PC-3 (cell line): ENCODE measurements around the gene STK32C. TPM values are rescaled to one million over a fixed set of nuclear protein-coding genes. Genes with fewer than 3 reads are reported as not detected.

Experiments used
- ATAC-seq: fragments of 200-7000 bp; cut with Tn5 transposase; 2 replicates; pipeline ENCODE4 v1.9.1; 2020; ENCODE audit warnings: mild to moderate bottlenecking, moderate library complexity
- BruUV-seq: library from RNA; stranded (reverse); fragments of 400-500 nt; replicated peaks from 2 replicates; lab custom pipeline; 2021; lab: Mats Ljungman, UMichigan
- CTCF ChIA-PET: fragments of 300-600 bp; sonication (Branson Sonifier 250); formaldehyde crosslinking; loops from one replicate; lab custom pipeline; 2022; ENCODE audit warnings: antibody characterized with exemption; lab: Charles Lee
- POLR2A ChIA-PET: fragments of 300-600 bp; sonication (Branson Sonifier 250); formaldehyde crosslinking; loops from one replicate; lab custom pipeline; 2022; ENCODE audit warnings: antibody characterized with exemption; ENCODE audit not compliant: unreplicated experiment; lab: Charles Lee
- DNase-seq: peaks from one replicate; pipeline ENCODE4 v3.0.0-alpha.2; 2015
- H2AFZ ChIP-seq: fragments of 300-600 bp; sonication (generic); 2 replicates; pipeline ENCODE4 v1.6.0; 2016; ENCODE audit warnings: antibody characterized with exemption, low read length
- H3F3A ChIP-seq: fragments of 300-600 bp; sonication (generic); one replicate; pipeline ENCODE4 v1.6.0; 2017; ENCODE audit warnings: antibody characterized with exemption, low read length, control low read depth, mild to moderate bottlenecking; ENCODE audit not compliant: unreplicated experiment
- H3K27ac ChIP-seq: fragments of 300-600 bp; sonication (generic); 2 replicates; pipeline ENCODE4 v1.5.1; 2016; ENCODE audit warnings: mild to moderate bottlenecking, low read length
- H3K27me3 ChIP-seq: fragments of 300-600 bp; sonication (generic); 2 replicates; pipeline ENCODE4 v1.6.1; 2016; ENCODE audit warnings: low read length, mixed read lengths
- H3K36me3 ChIP-seq: fragments of 300-600 bp; sonication (generic); 2 replicates; pipeline ENCODE4 v1.6.1; 2016; ENCODE audit warnings: low read depth, mixed run types, low read length, mixed read lengths
- H3K4me1 ChIP-seq: fragments of 300-600 bp; sonication (generic); 2 replicates; pipeline ENCODE4 v1.5.1; 2016; ENCODE audit warnings: low read length; ENCODE audit not compliant: insufficient read depth
- H3K4me2 ChIP-seq: fragments of 300-600 bp; sonication (generic); 2 replicates; pipeline ENCODE4 v1.6.0; 2016; ENCODE audit warnings: low read length
- H3K4me3 ChIP-seq: fragments of 300-600 bp; sonication (generic); 2 replicates; pipeline ENCODE4 v1.5.1; 2016; ENCODE audit warnings: mild to moderate bottlenecking, low read length, mixed read lengths
- H3K79me2 ChIP-seq: fragments of 300-600 bp; sonication (generic); 2 replicates; pipeline ENCODE4 v1.6.1; 2017; ENCODE audit warnings: low read length, mixed read lengths
- H3K9ac ChIP-seq: fragments of 300-600 bp; sonication (generic); 2 replicates; pipeline ENCODE4 v1.6.0; 2016; ENCODE audit warnings: mild to moderate bottlenecking, low read length
- H3K9me2 ChIP-seq: fragments of 300-600 bp; sonication (generic); replicated peaks from 2 replicates; pipeline ENCODE4 v1.6.1; 2016; ENCODE audit warnings: mixed run types, low read length, mixed read lengths
- H3K9me3 ChIP-seq: fragments of 300-600 bp; sonication (generic); 2 replicates; pipeline ENCODE4 v1.6.1; 2016; ENCODE audit warnings: low read length, mixed read lengths
- H4K20me1 ChIP-seq: fragments of 300-600 bp; sonication (generic); 2 replicates; pipeline ENCODE4 v1.6.1; 2016; ENCODE audit warnings: low read length, mixed read lengths
- EZH2 ChIP-seq: fragments of 300-600 bp; sonication (generic); IDR thresholded peaks from one replicate; pipeline ENCODE4 v1.6.1; 2017; ENCODE audit warnings: antibody characterized with exemption, mild to moderate bottlenecking, low read length; ENCODE audit not compliant: unreplicated experiment
- EZH2phosphoT487 ChIP-seq: fragments of 300-600 bp; sonication (generic); IDR thresholded peaks from 2 replicates; pipeline ENCODE4 v1.6.1; 2018; ENCODE audit warnings: mild to moderate bottlenecking, antibody characterized with exemption, low read length, borderline replicate concordance
- intact Hi-C: fragments of 100-400 bp; cut with micrococcal nuclease; formaldehyde crosslinking; loops from 2 replicates; pipeline ENCODE4 v1.9.0; 2023
- total RNA-seq: library from RNA; depleted of rRNA; stranded (reverse); fragments of >200 nt; gene quantifications from 2 replicates; pipeline ENCODE4 v1.2.3, GENCODE V29; 2014
- TF ChIP-seq, protein P1 (sequence below): fragments of 300-600 bp; sonication (generic); conservative IDR thresholded peaks from 2 replicates; pipeline ENCODE4 v1.5.1; 2017; ENCODE audit warnings: antibody characterized with exemption, low read depth, mild to moderate bottlenecking, low read length

The STK32C gene
- total RNA-seq, 1 experiment from 2014 or later, result 28.3 TPM

DNA sequence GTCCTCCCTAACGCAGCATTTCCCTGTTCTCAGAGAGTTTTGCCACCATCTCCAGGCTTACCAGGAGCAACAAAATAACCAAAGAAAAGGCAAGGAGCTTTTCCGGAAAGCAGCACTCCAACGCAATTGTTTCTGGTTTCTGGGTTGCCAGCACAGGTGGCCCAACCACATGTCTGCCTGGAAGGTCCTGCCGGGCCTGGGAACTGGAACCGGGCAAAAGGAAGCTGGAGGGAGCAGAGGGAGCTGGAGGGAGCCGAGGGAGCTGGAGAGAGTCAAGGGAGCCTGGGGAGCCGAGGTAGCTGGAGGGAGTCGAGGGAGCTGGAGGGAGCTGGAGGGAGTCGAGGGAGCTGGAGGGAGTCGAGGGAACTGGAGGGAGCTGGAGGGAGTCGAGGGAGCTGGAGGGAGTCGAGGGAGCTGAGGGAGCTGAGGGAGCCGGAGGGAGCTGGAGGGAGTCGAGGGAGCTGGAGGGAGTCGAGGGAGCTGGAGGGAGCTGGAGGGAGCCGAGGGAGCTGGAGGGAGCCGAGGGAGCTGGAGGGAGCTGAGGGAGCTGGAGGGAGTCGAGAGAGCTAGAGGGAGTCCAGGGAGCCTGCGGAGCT lies 54.6 kb downstream of the STK32C start:
- Histone ChIP-seq H3K9me3 (no peaks in the 10 kb centered on the region), H3K4me1 (peaks cover 6% of the 10 kb centered on the region; the same call in 1 of the 2 replicates), H3K4me2 (no peak overlapping the region), H3F3A (no peaks in the 10 kb centered on the region), H3K4me3 (no peak overlapping the region), H3K79me2 (0 out of 2 replicates have a peak, but pooled peaks cover 3% of the 10 kb centered on the region), H3K27ac (no peak overlapping the region), H3K9ac (no peak overlapping the region), H3K9me2 (no peaks in the 10 kb centered on the region), H2AFZ (no peak overlapping the region), H4K20me1 (no peaks in the 10 kb centered on the region), H3K36me3 (no peaks in the 10 kb centered on the region), H3K27me3 (no peaks in the 10 kb centered on the region)
- no TSS peak for BruUV-seq
- ATAC-seq (no peak), DNase-seq (no peak)
- CTCF ChIA-PET, result no interaction called here
- TF ChIP-seq EZH2phosphoT487 (no peak), EZH2 (no peak)
- TF ChIP-seq, protein P1, sequence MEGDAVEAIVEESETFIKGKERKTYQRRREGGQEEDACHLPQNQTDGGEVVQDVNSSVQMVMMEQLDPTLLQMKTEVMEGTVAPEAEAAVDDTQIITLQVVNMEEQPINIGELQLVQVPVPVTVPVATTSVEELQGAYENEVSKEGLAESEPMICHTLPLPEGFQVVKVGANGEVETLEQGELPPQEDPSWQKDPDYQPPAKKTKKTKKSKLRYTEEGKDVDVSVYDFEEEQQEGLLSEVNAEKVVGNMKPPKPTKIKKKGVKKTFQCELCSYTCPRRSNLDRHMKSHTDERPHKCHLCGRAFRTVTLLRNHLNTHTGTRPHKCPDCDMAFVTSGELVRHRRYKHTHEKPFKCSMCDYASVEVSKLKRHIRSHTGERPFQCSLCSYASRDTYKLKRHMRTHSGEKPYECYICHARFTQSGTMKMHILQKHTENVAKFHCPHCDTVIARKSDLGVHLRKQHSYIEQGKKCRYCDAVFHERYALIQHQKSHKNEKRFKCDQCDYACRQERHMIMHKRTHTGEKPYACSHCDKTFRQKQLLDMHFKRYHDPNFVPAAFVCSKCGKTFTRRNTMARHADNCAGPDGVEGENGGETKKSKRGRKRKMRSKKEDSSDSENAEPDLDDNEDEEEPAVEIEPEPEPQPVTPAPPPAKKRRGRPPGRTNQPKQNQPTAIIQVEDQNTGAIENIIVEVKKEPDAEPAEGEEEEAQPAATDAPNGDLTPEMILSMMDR, result no peak
- POLR2A ChIA-PET, result no interaction called here
- intact Hi-C loops, result no loop called here

DNA sequence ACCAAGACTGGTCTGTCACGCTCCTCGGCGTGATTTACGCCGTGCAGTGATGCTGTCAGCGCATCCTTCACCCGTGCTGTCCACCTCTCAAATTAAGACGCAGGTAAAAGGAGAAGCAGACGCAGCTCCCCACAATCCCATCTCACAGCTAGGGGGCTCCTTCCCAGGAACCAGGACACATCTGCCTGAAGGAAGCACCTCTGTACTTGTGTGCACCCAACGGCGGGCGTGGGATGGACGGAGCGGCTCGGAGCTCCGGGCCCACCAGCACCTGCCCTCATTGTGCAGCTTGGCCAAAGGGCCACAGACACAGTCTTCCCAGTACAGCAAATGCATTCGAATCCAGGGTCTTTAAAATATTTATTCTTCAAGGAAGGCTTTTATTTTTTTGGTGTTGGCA lies 55.3 kb downstream of the STK32C start:
- no peak overlapping the region for H3K27ac ChIP-seq
- ChIA-PET CTCF (no interaction called here), POLR2A (no interaction called here)
- no peaks in the 10 kb centered on the region for H3F3A ChIP-seq
- H3K27me3 ChIP-seq, result no peaks in the 10 kb centered on the region
- intact Hi-C loops, result no loop called here
- H3K4me3 ChIP-seq, result no peak overlapping the region
- peaks cover 8% of the 10 kb centered on the region; the same call in 1 of the 2 replicates for H3K4me1 ChIP-seq
- 0 out of 2 replicates have a peak, but pooled peaks cover 3% of the 10 kb centered on the region for H3K79me2 ChIP-seq
- H3K9ac ChIP-seq, result no peak overlapping the region
- no peak overlapping the region for H3K4me2 ChIP-seq
- no peaks in the 10 kb centered on the region for H3K9me3 ChIP-seq
- DNase-seq (no peak), ATAC-seq (no peak)
- H4K20me1 ChIP-seq, result no peaks in the 10 kb centered on the region
- BruUV-seq, result no TSS peak
- TF ChIP-seq, protein P1, result no peak; the same call in 1 of the 2 replicates
- TF ChIP-seq EZH2 (no peak), EZH2phosphoT487 (no peak)
- no peak overlapping the region for H2AFZ ChIP-seq
- H3K9me2 ChIP-seq, result no peaks in the 10 kb centered on the region
- no peaks in the 10 kb centered on the region for H3K36me3 ChIP-seq

DNA sequence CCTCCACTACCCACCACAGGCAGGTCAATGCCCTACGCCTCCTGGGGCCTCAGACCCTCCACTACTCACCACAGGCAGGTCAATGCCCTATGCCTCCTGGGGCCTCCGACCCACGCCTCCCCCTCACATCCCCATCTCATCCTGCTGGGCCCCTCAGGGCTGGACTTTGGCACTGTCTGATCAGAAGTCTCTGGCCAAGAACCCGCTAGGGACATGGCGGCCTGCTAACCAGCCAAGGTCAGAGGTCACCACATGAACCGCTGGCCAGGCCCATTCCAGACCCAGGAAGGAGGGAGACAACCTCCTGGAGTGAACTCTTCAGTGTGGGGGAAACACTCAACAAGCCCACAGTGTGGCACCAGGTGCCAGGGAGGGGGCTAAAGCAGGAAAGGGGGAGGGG lies 55.8 kb downstream of the STK32C start:
- H3K4me1 ChIP-seq, result peaks cover 8% of the 10 kb centered on the region; the same call in 1 of the 2 replicates
- ATAC-seq, result no peak
- ChIA-PET POLR2A (no interaction called here), CTCF (no interaction called here)
- no peak overlapping the region for H3K27ac ChIP-seq
- no peaks in the 10 kb centered on the region for H4K20me1 ChIP-seq
- no peak overlapping the region for H3K4me3 ChIP-seq
- H3K4me2 ChIP-seq, result no peak overlapping the region
- BruUV-seq, result no TSS peak
- DNase-seq, result no peak
- no peaks in the 10 kb centered on the region for H3F3A ChIP-seq
- H3K9me3 ChIP-seq, result no peaks in the 10 kb centered on the region
- no peaks in the 10 kb centered on the region for H3K9me2 ChIP-seq
- no peaks in the 10 kb centered on the region for H3K27me3 ChIP-seq
- H3K36me3 ChIP-seq, result no peaks in the 10 kb centered on the region
- H3K79me2 ChIP-seq, result 0 out of 2 replicates have a peak, but pooled peaks cover 3% of the 10 kb centered on the region
- intact Hi-C loops, result no loop called here
- H3K9ac ChIP-seq, result no peak overlapping the region
- no peak overlapping the region for H2AFZ ChIP-seq
- TF ChIP-seq EZH2phosphoT487 (no peak), EZH2 (no peak)
- TF ChIP-seq, protein P1, result no peak
